ENCODE results near the gene MS4A15.
"Not testable (repeated sequence)": the region's sequence is repeated elsewhere in the genome, so short reads cannot be mapped to it uniquely, and the experiment has no call there.

MS4A15 gene

DNA sequence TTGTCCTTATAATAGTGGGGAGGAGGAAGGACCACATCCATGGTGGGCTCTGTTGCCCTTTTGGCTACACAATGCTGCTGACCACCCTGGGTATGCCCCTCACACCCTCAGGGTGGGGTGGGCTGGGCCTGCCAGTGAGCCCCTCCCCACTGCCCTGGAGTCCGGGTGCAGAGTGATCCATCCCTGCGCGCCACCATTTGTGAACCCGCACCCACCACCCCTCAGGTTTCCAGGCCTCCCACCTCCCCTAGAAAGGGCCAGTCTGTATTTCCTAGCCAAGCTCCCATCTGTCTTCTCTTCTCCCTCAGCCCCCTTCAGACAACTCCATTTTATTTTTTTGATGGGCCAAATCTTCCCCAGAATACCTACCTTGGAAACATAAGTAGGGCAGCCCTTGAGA lies 53.5 kb downstream of the MS4A15 start:
- no peak for DNase-seq

GRCh38 chr11:60810569-60810968 lies 53.9 kb downstream of the MS4A15 start:
- DNase-seq = no peak

DNA sequence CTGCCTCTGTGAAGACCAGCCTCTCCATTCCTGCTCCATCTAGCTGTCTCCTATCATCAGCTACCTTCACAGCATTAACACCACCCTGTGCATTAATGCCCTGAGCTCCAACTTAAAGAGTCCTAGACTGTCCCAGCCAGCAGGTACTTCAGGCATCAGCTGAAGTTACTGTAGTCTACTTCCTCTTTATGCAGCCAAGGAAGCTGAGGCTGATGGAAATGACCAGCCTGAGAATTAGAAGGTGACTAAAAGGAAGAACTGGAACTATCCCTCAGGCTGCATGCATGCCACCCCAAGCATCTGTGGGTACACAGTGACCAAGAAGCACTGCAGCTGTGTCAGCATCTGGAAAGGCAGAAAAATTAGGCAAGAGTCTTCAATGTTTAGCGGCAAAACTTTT lies 56.7 kb downstream of the MS4A15 start:
- DNase-seq = no peak

DNA sequence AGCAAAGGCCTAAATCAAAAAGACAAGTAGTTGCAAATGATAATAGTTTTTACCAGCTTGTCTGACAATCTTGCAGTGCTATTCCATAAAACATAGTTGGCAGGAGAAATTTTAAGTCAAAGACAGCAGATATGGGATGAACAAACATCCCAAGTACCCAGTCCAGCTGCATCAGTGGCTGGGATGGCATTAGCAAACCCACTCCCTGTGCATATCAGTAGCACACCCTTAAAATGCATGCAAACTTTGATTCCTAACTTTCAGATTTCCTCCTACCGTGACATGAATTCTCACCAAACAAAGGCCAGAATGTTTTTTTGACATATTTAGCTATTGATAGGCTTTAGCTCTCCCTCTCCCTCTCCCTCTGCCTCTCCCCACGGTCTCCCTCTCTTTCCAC lies 57.4 kb downstream of the MS4A15 start:
- no peak for DNase-seq

DNA sequence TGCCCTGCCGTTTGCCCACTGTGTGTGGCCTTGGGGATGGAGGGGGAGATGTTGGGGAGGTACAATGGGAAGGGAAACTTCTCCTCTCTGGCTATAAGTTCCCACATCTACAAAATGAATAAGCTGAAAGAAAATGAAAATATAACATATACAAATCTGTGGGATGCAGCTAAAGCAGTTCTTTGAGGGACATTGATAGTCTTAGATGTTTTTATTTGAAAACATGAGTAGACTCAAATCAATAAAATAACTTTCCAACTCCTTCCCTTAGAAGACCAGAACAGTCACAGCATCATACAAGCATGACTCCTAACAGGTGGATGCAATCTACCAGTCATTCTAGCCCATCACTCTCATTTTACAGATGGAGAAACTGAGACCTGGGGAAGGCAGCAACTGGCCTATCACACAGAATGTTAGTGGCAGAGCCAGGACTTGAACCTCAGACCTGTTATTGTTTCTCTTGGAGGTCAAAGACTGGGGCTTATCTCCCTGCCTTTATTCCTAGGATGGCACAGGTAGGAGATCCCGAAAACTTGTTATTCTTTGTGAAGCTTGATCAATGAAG lies 60.0 kb downstream of the MS4A15 start:
- no peak for DNase-seq

DNA sequence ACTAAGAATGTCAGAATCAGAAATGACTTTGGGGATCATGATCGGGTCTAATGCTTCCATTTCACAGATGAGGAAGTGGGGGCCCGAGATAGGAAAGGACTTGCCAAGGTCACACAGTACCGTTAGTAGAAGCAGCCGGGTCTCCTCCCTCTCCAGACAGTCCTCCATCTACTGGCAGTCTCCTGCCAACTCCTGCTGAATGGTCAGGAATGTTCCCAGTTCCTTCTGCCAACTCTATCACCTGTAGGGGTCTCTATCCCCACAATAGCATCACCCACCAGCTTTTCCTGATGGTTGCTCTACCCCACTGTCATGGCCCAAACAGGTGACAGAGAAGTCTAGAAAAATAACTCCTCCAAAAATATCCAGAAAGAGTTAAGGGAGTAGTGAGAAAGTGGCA lies 61.4 kb downstream of the MS4A15 start:
- DNase-seq = no peak

- DNase-seq = no peak
Measured at GRCh38 chr11:60821827-60822599, 65.3 kb downstream of the MS4A15 start.

- DNase-seq = not testable (repeated sequence)
Measured at GRCh38 chr11:60823745-60824306, 67.2 kb downstream of the MS4A15 start.

DNA sequence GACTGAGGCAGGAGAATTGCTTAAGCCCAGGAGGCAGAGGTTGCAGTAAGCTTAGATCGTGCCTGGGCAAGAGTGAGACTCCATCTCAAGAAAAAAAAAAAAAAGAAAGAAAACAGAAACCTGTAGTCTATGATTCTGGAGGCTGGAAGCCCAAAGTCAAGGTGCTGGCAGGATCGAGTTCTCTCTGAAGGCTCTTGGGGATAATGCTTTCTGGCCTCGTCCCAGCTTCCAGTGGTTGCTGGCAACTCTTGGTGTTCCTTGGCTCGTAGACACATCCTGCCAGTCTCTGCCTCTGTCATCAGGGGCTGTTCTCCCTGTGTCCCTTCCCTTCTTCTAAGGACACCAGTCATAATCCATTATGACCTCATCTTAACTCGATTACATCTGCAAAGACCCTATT lies 68.5 kb downstream of the MS4A15 start:
- DNase-seq = no peak

DNA sequence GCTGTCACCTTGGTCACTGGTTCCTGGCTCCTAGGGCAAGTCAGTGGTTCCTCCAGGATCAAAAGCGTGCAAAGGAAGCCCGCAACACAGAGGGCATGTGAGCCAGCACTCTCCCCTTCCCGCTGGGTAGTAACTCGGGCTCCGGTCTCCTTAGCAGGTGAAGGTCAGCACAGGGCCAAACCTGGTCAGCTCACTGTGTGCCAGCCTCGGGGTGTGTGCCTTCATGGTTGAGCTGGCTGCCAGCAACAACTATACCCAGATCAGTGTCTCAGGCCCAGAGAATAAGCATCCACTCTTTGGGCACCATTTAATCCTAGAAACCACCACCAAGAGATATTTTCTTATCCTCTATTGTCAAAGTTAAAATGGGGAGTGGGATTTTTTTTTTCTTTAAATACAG lies 69.1 kb downstream of the MS4A15 start:
- DNase-seq = no peak

Measured in activated naive CD4-positive, alpha-beta T cell (primary cell).